Endothelial cell of umbilical vein (primary cell): ENCODE data around the gene PCDHGC3. TPM values are rescaled to one million over a fixed set of nuclear protein-coding genes. Genes with fewer than 3 reads are reported as not detected.

Experiments used
- BruUV-seq: library from RNA; stranded (reverse); fragments of 400-500 nt; replicated peaks from 2 replicates; lab custom pipeline; 2021; lab: Mats Ljungman, UMichigan
- CTCF ChIA-PET: fragments of 300-600, 350-600 bp; sonication (Branson Sonifier 250); formaldehyde crosslinking; loops from one replicate; lab custom pipeline; 2021; ENCODE audit warnings: antibody characterized with exemption, inconsistent platforms; lab: Charles Lee
- POLR2A ChIA-PET: fragments of 300-600, 350-600 bp; sonication (Branson Sonifier 250); formaldehyde crosslinking; loops from one replicate; lab custom pipeline; 2021; ENCODE audit warnings: antibody characterized with exemption, inconsistent platforms; lab: Charles Lee
- DNase-seq: peaks from one replicate; pipeline ENCODE4 v3.0.0-alpha.2; 2011; ENCODE audit warnings: low read depth, low spot score
- FAIRE-seq: peaks from 2 replicates; lab custom pipeline; 2011; peaks lifted over from hg19 to GRCh38; lab: Jason Lieb, UNC
- H2AFZ ChIP-seq: 2 replicates; pipeline ENCODE4 v1.6.0; 2012; ENCODE audit warnings: low read depth, low read length, control low read depth, inconsistent platforms
- H3K27ac ChIP-seq: 2 replicates; pipeline ENCODE4 v1.5.1; 2011; ENCODE audit warnings: low read depth, mild to moderate bottlenecking, control low read depth, low read length, moderate library complexity; ENCODE audit not compliant: insufficient read depth
- H3K27me3 ChIP-seq, 2 experiments: 2 replicates each; pipeline versions ENCODE4 v1.6.0 to v1.6.1; 2011; ENCODE audit warnings: low read length in 2 of 2, mixed read lengths in 1 of 2; ENCODE audit not compliant: control insufficient read depth in 2 of 2, insufficient read depth in 2 of 2
- H3K36me3 ChIP-seq, 2 experiments: 2 replicates in 1 of 2; 3 replicates in 1 of 2; pipeline ENCODE4 v1.5.1; 2011; ENCODE audit warnings: low read length in 2 of 2, mild to moderate bottlenecking in 1 of 2, moderate library complexity in 1 of 2; ENCODE audit not compliant: control insufficient read depth in 2 of 2, insufficient read depth in 2 of 2; ENCODE audit errors: extremely low read depth in 1 of 2
- H3K4me1 ChIP-seq: 3 replicates; pipeline ENCODE4 v1.5.1; 2011; ENCODE audit warnings: mild to moderate bottlenecking, low read length; ENCODE audit not compliant: control insufficient read depth, insufficient read depth; ENCODE audit errors: extremely low read depth
- H3K4me2 ChIP-seq: 2 replicates; pipeline ENCODE4 v1.6.1; 2011; ENCODE audit warnings: low read length, control low read depth, mixed read lengths; ENCODE audit not compliant: insufficient read depth
- H3K4me3 ChIP-seq, 3 experiments: fragments of 200-600 bp in 1 of 3; sonication (generic), shearing (Covaris generic) in 1 of 3; replicated peaks in 1 of 3; 2 replicates each; pipeline ENCODE4 v1.5.1; 2011 to 2016; ENCODE audit warnings: control low read depth in 3 of 3, low read length in 3 of 3, mild to moderate bottlenecking in 2 of 3, inconsistent platforms in 1 of 3, low read depth in 1 of 3, moderate library complexity in 1 of 3; ENCODE audit not compliant: insufficient read depth in 1 of 3
- H3K79me2 ChIP-seq: 2 replicates; pipeline ENCODE4 v1.6.0; 2012; ENCODE audit warnings: low read length, inconsistent platforms; ENCODE audit not compliant: control insufficient read depth, insufficient read depth
- H3K9ac ChIP-seq: replicated peaks from 2 replicates; pipeline ENCODE3; 2011; ENCODE audit warnings: low read length, control low read depth; ENCODE audit not compliant: insufficient read depth; ENCODE audit errors: extremely low read depth
- H3K9me1 ChIP-seq: replicated peaks from 3 replicates; pipeline ENCODE4 v1.6.0; 2011; ENCODE audit warnings: mild to moderate bottlenecking, low read length; ENCODE audit not compliant: control insufficient read depth, insufficient read depth; ENCODE audit errors: extremely low read depth
- H3K9me3 ChIP-seq: replicated peaks from 2 replicates; pipeline ENCODE4 v1.5.1; 2012; ENCODE audit warnings: low read length, inconsistent platforms; ENCODE audit not compliant: control insufficient read depth, insufficient read depth
- H4K20me1 ChIP-seq: replicated peaks from 2 replicates; pipeline ENCODE3; 2011; ENCODE audit warnings: mild to moderate bottlenecking, low read length; ENCODE audit not compliant: control insufficient read depth, insufficient read depth; ENCODE audit errors: extremely low read depth
- EZH2 ChIP-seq: IDR thresholded peaks from 2 replicates; pipeline ENCODE4 v1.6.1; 2012; ENCODE audit warnings: borderline replicate concordance, low read depth, mild to moderate bottlenecking, moderate library complexity, low read length, inconsistent platforms; ENCODE audit not compliant: severe bottlenecking
- GATA2 ChIP-seq: IDR thresholded peaks from 2 replicates; pipeline ENCODE4 v1.7.0; 2011; ENCODE audit warnings: low read depth, mild to moderate bottlenecking, moderate library complexity, mixed read lengths, low read length; ENCODE audit not compliant: insufficient read length, insufficient read depth
- JUN ChIP-seq: IDR thresholded peaks from 2 replicates; pipeline ENCODE4 v1.6.1; 2011; ENCODE audit warnings: borderline replicate concordance, low read depth; ENCODE audit not compliant: insufficient read length, insufficient read depth
- MYC ChIP-seq: IDR thresholded peaks from one replicate; pipeline ENCODE4 v1.6.1; 2011; ENCODE audit warnings: mild to moderate bottlenecking, low read depth, low read length
- POLR2A ChIP-seq: IDR thresholded peaks from 2 replicates; pipeline ENCODE4 v1.6.1; 2012; ENCODE audit warnings: low read depth, mild to moderate bottlenecking, control low read depth, low read length
- POLR2AphosphoS5 ChIP-seq: IDR thresholded peaks from 2 replicates; pipeline ENCODE4 v1.6.1; 2012; ENCODE audit warnings: low read depth, mild to moderate bottlenecking, control low read depth, low read length, moderate library complexity; ENCODE audit not compliant: insufficient read depth
- dilution Hi-C: fragments of 300-500 bp; cut with MboI; formaldehyde crosslinking; loops from one replicate; pipeline ENCODE4 v1.15.0; 2019; ENCODE audit warnings: low sequenced_read_pairs; ENCODE audit not compliant: extremely low pct_ligation_motif_present
- intact Hi-C: fragments of 100-400 bp; cut with micrococcal nuclease; formaldehyde crosslinking; loops from one replicate; pipeline ENCODE4 v1.10.0; 2022
- polyA plus RNA-seq, 4 experiments: library from polyadenylated mRNA; depleted of rRNA in 3 of 4; stranded (reverse) in 3 of 4; unstranded in 1 of 4; fragments of >200 nt; gene quantifications; 2 replicates each; pipeline versions ENCODE4 v1.2.1 to v1.2.3, GENCODE V29; 2011 to 2012; ENCODE audit warnings: missing spikeins in 1 of 4
- total RNA-seq: library from RNA; stranded (reverse); gene quantifications from 2 replicates; pipeline ENCODE4 v1.2.3, GENCODE V29; 2021
- TF ChIP-seq, protein P1 (sequence below): IDR thresholded peaks from 2 replicates; pipeline ENCODE4 v1.6.1; 2011; ENCODE audit not compliant: insufficient read depth, insufficient read length
- TF ChIP-seq, protein P2 (sequence below), 2 donors: IDR thresholded peaks; 1 replicate in 1 of 2; 2 replicates in 1 of 2; pipeline ENCODE4 v1.5.1; 2011; ENCODE audit warnings: low read length in 2 of 2, mild to moderate bottlenecking in 2 of 2, moderate library complexity in 2 of 2, control low read depth in 1 of 2, inconsistent platforms in 1 of 2, low read depth in 1 of 2; ENCODE audit not compliant: insufficient read depth in 1 of 2; ENCODE audit errors: extremely low read depth in 1 of 2

The PCDHGC3 gene
- total and polyA plus RNA-seq, 2 donors (not counting 3 experiments of a cell fraction or from before 2014, with no cell fraction given) = 9.2 to 36.1 TPM

DNA sequence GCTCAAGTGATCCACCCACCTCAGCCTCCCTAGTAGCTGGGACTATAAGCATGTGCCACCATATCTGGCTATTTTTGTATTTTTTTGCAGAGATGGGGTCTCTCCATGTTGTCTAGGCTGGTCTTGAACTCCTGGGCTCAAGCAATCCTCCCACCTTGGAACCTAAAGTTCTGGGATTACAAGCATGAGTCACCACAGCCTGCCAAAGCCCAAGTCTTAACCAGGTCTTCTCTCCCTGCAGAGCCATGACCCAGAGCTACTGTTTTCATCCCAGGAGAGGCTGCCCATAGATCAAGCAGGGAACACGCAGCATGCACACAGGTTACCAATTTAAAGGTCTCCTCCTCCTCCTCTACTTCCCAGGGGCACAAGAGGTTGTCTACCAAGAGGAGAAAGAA is 42.9 kb downstream of the PCDHGC3 start:
- peaks cover 35% of the 10 kb centered on the region for H3K4me1 ChIP-seq
- no TSS peak for BruUV-seq
- ChIA-PET CTCF (interaction anchor here (0.7 to 1.6 kb wide), 7 partner anchors 15 to 111 kb away, joined by 3 to 5 read pairs (median 4); partner anchors contain the start of genes PCDHGA10, PCDHGA12 and PCDHGB6), POLR2A (no interaction called here)
- H3K9me1 ChIP-seq = no peaks in the 10 kb centered on the region
- no peaks in the 10 kb centered on the region for H3K27me3 ChIP-seq
- no peak overlapping the region for H3K9ac ChIP-seq
- dilution Hi-C loops = no loop called here
- no peaks in the 10 kb centered on the region for H3K79me2 ChIP-seq
- intact Hi-C loops = no loop called here
- H2AFZ ChIP-seq = no peak overlapping the region
- no peak overlapping the region for H3K4me3 ChIP-seq
- no peak overlapping the region for H3K27ac ChIP-seq
- DNase-seq (no peak), FAIRE-seq (no peak)
- H3K36me3 ChIP-seq = peaks cover 2 to 10% of the 10 kb centered on the region in 2 experiments
- no peaks in the 10 kb centered on the region for H4K20me1 ChIP-seq
- no peak overlapping the region for H3K4me2 ChIP-seq
- TF ChIP-seq GATA2 (no peak), EZH2 (no peak)
- no peaks in the 10 kb centered on the region for H3K9me3 ChIP-seq

DNA sequence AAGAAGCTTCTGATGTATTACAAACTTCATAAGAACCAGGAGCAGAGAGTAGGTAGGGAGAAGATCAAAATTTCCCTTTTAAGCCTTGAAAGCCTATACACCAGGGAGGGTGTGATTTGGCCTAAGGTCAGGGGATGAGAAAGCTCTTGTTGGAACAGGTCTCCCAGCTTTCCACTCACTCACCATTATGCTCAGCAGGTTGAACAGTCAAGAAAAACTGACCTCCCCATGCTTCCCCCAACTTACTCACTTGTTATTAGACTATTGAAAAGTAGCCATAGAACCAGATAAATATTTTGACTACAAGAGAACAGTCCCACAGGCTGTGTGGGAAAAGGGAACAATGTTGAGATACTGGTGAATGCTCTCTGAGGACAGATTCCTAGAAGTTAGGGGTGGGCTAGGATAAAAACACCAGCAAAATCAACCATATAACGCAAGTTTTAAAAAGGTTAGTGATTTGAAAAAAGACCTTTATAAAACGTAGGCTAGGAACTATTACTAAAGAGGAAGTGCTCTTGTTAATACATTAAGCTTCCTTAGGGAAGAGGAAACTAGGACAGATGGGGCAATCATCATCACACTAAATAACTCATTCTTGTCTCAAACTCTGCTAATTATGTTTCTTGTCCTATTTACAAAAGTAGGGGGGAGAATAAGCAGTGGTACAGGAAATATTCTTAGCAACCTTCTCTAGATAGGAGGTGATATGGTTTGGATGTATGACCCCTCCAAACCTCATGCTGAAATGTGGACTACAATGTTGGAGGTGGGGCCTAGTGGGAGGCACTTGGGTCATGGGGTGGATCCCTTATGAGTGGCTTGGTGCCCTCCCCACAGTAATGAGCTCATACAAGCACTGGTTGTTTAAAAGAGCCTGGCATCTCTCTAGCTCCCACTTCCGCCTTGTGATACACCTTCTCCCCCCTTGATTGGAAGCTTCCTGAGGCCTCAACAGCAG is 44.1 kb downstream of the PCDHGC3 start:
- DNase-seq (no peak), FAIRE-seq (no peak)
- Histone ChIP-seq H2AFZ (no peak overlapping the region), H3K9me3 (no peaks in the 10 kb centered on the region), H3K79me2 (no peaks in the 10 kb centered on the region), H3K4me2 (no peak overlapping the region), H3K36me3 (peaks cover 5 to 10% of the 10 kb centered on the region in 2 experiments), H3K9ac (no peak overlapping the region), H3K4me3 (no peak overlapping the region), H3K4me1 (peaks cover 29% of the 10 kb centered on the region), H3K9me1 (no peaks in the 10 kb centered on the region), H4K20me1 (no peaks in the 10 kb centered on the region), H3K27me3 (no peaks in the 10 kb centered on the region), H3K27ac (no peak overlapping the region)
- intact Hi-C loops = loop anchor here (5.0 kb wide), 1 partner anchor 183 kb away; the partner anchor contains the start of gene PCDHGA2
- ChIA-PET POLR2A (no interaction called here), CTCF (interaction anchor here (1.3 to 10.9 kb wide), 5 partner anchors 36 to 117 kb away, joined by 4 to 308 read pairs (median 4); partner anchors contain the start of genes PCDHGA11, PCDHGA12 and PCDHGA9)
- TF ChIP-seq, protein P1, sequence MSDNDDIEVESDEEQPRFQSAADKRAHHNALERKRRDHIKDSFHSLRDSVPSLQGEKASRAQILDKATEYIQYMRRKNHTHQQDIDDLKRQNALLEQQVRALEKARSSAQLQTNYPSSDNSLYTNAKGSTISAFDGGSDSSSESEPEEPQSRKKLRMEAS = no peak
- no peak for TF ChIP-seq MYC
- TF ChIP-seq, protein P2, sequence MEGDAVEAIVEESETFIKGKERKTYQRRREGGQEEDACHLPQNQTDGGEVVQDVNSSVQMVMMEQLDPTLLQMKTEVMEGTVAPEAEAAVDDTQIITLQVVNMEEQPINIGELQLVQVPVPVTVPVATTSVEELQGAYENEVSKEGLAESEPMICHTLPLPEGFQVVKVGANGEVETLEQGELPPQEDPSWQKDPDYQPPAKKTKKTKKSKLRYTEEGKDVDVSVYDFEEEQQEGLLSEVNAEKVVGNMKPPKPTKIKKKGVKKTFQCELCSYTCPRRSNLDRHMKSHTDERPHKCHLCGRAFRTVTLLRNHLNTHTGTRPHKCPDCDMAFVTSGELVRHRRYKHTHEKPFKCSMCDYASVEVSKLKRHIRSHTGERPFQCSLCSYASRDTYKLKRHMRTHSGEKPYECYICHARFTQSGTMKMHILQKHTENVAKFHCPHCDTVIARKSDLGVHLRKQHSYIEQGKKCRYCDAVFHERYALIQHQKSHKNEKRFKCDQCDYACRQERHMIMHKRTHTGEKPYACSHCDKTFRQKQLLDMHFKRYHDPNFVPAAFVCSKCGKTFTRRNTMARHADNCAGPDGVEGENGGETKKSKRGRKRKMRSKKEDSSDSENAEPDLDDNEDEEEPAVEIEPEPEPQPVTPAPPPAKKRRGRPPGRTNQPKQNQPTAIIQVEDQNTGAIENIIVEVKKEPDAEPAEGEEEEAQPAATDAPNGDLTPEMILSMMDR (IDR thresholded peaks at IDR 0.05; ENCODE audit: extremely low read depth in 1 of 2, insufficient read depth in 1 of 2, low read depth in 1 of 2, low read length in 2 of 2) = no peak
- no peak for TF ChIP-seq POLR2AphosphoS5
- TF ChIP-seq EZH2 = no peak
- no peak for TF ChIP-seq POLR2A
- TF ChIP-seq JUN = no peak
- dilution Hi-C loops = no loop called here
- no TSS peak for BruUV-seq
